HAP-1 (cell line): ENCODE data around the gene PIN1.
A peak's percentile ranks its signal among the peaks of the same experiment; 100 is the strongest.
"Not testable (repeated sequence)": the region's sequence is repeated elsewhere in the genome, so short reads cannot be mapped to it uniquely, and the experiment has no call there.

Experiments
- DNase-seq, 2 experiments: peaks; one replicate each; pipeline ENCODE4 v3.0.0-alpha.2; 2016 to 2020; ENCODE audit warnings: low spot score in 2 of 2
- H3K27me3 ChIP-seq: fragments of 250-450 bp; sonication (Bioruptor Pico); 2 replicates; pipeline ENCODE4 v1.5.1; 2020; ENCODE audit warnings: low read depth, mild to moderate bottlenecking, moderate library complexity
- H3K36me3 ChIP-seq: fragments of 250-450 bp; sonication (Bioruptor Pico); replicated peaks from 2 replicates; pipeline ENCODE4 v1.5.1; 2020; ENCODE audit warnings: mild to moderate bottlenecking
- H3K4me1 ChIP-seq: fragments of 250-450 bp; sonication (Bioruptor Pico); 2 replicates; pipeline ENCODE4 v1.5.1; 2020; ENCODE audit warnings: mild to moderate bottlenecking
- H3K4me3 ChIP-seq: fragments of 250-450 bp; sonication (Bioruptor Pico); 2 replicates; pipeline ENCODE4 v1.5.1; 2020; ENCODE audit warnings: mild to moderate bottlenecking, moderate library complexity
- H3K9me3 ChIP-seq: fragments of 250-450 bp; sonication (Bioruptor Pico); 2 replicates; pipeline ENCODE4 v1.5.1; 2020; ENCODE audit warnings: mild to moderate bottlenecking, moderate library complexity
- in situ Hi-C: fragments of 300-500 bp; cut with MboI; formaldehyde crosslinking; loops from 3 replicates; pipeline ENCODE4 v1.14.3; 2020; ENCODE audit warnings: low sequenced_read_pairs, inconsistent platforms, mixed read lengths

Gene PIN1

GRCh38 chr19:9828551-9829063 is 6.5 kb upstream of the PIN1 start:
- in situ Hi-C loops = no loop called here
- Histone ChIP-seq H3K4me1 (no peaks in the 10 kb centered on the region), H3K9me3 (no peaks in the 10 kb centered on the region), H3K36me3 (peaks cover 10% of the 10 kb centered on the region), H3K27me3 (no peaks in the 10 kb centered on the region), H3K4me3 (peak overlapping the region; percentile 96)
- DNase-seq = no peak

DNA sequence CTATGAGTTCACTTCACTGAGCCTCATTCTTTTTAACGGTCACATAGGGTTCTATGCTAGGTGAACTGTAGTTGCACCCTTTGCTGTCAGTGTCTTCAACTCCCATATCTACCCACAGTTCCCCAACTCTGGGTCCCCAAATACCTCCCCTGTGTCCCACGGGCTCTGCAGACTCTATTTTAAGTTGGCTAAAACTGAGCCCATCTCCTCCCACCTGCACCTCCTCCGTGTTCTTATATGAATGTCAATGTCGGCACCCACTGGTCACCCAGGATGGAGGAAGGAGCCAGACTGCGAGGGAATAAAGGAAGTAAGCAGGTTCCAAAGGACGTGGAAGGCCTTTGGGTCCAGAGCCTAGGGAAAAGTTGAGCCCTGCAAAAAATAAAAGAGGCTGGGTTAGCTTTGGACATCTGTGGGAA is 802 bp upstream of the PIN1 start:
- peaks cover 27% of the 10 kb centered on the region for H3K36me3 ChIP-seq
- H3K27me3 ChIP-seq = no peaks in the 10 kb centered on the region
- peak overlapping the region; percentile 83 for H3K4me3 ChIP-seq
- DNase-seq = no peak
- no peaks in the 10 kb centered on the region for H3K4me1 ChIP-seq
- in situ Hi-C loops = no loop called here
- no peaks in the 10 kb centered on the region for H3K9me3 ChIP-seq

DNA sequence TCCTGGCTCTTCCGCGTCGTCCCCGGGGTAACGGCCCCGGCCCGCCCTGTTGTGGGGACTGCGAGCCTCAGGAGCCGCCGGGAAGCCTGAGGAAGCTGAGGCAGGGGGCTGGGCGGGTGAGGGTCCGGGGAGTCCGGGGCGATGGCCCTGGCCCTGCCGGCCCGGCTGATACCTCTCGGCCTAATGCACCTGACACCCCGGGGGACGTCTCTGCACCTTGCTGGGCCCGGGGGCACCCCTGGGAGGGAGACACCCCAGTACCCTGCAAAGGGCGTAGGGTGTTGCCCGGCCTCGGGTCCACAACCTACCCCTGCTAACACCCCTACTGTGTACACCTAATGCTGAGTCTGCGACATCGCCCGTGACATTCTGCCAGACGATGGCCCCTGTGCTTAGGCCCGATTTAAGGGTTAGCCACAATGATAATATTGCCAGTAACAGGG is 410 bp downstream of the PIN1 start:
- Histone ChIP-seq H3K27me3 (no peaks in the 10 kb centered on the region), H3K4me3 (peak overlapping the region; percentile 83), H3K36me3 (peaks cover 29% of the 10 kb centered on the region), H3K9me3 (no peaks in the 10 kb centered on the region), H3K4me1 (no peaks in the 10 kb centered on the region)
- in situ Hi-C loops = no loop called here
- no peak for DNase-seq

DNA sequence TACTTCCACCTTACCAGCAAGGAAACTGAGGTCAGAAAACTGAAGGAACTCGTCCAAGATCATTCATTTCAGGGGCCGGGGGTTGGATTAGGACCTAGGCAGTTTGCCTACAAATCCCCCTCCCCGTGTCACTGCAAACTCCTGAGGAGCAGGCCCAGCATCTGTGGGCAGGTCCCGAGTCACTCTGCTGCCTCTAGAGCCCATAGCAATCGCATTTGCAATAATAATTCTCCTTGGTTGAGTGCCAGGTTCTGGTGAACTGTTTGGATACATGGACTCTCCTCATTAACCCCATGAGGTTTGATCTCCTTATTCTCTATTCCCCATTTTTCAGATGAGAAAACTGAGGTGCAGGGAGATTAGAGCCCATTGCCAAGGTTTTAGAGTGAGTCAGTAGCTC is 903 bp downstream of the PIN1 start:
- H3K36me3 ChIP-seq = peaks cover 34% of the 10 kb centered on the region
- peak overlapping the region; percentile 83 for H3K4me3 ChIP-seq
- in situ Hi-C loops = no loop called here
- no peaks in the 10 kb centered on the region for H3K4me1 ChIP-seq
- H3K27me3 ChIP-seq = no peaks in the 10 kb centered on the region
- no peak for DNase-seq
- H3K9me3 ChIP-seq = no peaks in the 10 kb centered on the region

DNA sequence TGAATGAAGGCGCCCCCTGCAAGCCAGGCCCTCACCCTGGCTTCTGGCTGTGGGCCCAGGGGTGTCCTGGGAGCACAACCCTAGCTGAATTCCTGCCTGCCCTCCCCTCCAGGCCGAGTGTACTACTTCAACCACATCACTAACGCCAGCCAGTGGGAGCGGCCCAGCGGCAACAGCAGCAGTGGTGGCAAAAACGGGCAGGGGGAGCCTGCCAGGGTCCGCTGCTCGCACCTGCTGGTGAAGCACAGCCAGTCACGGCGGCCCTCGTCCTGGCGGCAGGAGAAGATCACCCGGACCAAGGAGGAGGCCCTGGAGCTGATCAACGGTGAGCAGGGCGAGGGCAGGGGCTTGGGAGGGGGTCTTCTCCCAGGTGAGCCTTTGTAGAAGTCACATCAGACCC is 3.2 kb downstream of the PIN1 start:
- Histone ChIP-seq H3K4me1 (no peaks in the 10 kb centered on the region), H3K9me3 (no peaks in the 10 kb centered on the region), H3K36me3 (peaks cover 56% of the 10 kb centered on the region), H3K27me3 (no peaks in the 10 kb centered on the region), H3K4me3 (no peak overlapping the region)
- no peak for DNase-seq
- in situ Hi-C loops = no loop called here

GRCh38 chr19:9839415-9839814 is 4.3 kb downstream of the PIN1 start:
- Histone ChIP-seq H3K4me3 (no peak overlapping the region), H3K9me3 (no peaks in the 10 kb centered on the region), H3K4me1 (no peaks in the 10 kb centered on the region), H3K27me3 (no peaks in the 10 kb centered on the region), H3K36me3 (peaks cover 64% of the 10 kb centered on the region)
- no peak for DNase-seq
- in situ Hi-C loops = no loop called here

- DNase-seq = no peak
- in situ Hi-C loops = no loop called here
- H3K36me3 ChIP-seq = peaks cover 65% of the 10 kb centered on the region
- H3K27me3 ChIP-seq = no peaks in the 10 kb centered on the region
- no peaks in the 10 kb centered on the region for H3K9me3 ChIP-seq
- H3K4me1 ChIP-seq = no peaks in the 10 kb centered on the region
- no peak overlapping the region for H3K4me3 ChIP-seq
These were observed 7.9 kb downstream of the PIN1 start for GRCh38 chr19:9842834-9843625.

DNA sequence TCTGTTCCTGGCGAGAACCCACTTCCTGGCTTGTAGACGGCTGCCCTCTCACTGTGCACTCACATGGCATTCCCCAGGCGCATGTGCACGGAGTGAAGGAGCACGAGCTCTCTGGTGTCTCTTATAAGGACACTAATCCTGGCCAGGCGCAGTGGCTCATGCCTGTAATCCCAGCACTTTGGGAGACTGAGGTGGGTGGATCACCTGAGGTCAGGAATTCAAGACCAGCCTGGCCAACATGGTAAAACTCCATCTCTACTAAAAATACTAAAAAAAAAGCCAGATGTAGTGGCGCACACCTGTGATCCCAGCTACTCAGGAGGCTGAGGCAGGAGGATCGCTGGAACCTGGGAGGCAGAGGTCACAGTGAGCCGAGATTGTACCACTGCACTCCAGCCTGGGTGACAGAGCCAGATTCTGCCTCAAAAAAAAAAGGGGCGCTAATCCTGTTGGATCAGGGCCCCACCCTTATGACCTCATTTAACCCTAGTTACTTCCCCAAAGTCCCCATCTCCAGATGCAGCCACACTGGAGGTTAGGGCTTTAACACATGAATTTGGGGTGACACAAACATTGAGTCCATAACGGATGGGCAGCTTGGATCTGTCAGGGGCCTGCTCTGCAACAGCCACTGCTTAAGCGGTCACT is 8.6 kb downstream of the PIN1 start:
- in situ Hi-C loops, DNase-seq, H3K4me3 ChIP-seq, H3K9me3 ChIP-seq, H3K4me1 ChIP-seq, H3K27me3 ChIP-seq: not testable (repeated sequence)
- H3K36me3 ChIP-seq = peaks cover 65% of the 10 kb centered on the region

- Histone ChIP-seq H3K4me3 (no peak overlapping the region), H3K4me1 (no peaks in the 10 kb centered on the region), H3K36me3 (peaks cover 31% of the 10 kb centered on the region), H3K9me3 (no peaks in the 10 kb centered on the region), H3K27me3 (no peaks in the 10 kb centered on the region)
- in situ Hi-C loops = no loop called here
- DNase-seq = peak in 1 of 2 experiments; percentile 43
These were observed 12.1 kb downstream of the PIN1 start for GRCh38 chr19:9847087-9847671.

- no peaks in the 10 kb centered on the region for H3K4me1 ChIP-seq
- no peak overlapping the region for H3K4me3 ChIP-seq
- peak in 1 of 2 experiments; percentile 48 for DNase-seq
- in situ Hi-C loops = no loop called here
- no peaks in the 10 kb centered on the region for H3K27me3 ChIP-seq
- no peaks in the 10 kb centered on the region for H3K9me3 ChIP-seq
- H3K36me3 ChIP-seq = peaks cover 22% of the 10 kb centered on the region
These were observed 12.9 kb downstream of the PIN1 start for GRCh38 chr19:9848060-9848459.

DNA sequence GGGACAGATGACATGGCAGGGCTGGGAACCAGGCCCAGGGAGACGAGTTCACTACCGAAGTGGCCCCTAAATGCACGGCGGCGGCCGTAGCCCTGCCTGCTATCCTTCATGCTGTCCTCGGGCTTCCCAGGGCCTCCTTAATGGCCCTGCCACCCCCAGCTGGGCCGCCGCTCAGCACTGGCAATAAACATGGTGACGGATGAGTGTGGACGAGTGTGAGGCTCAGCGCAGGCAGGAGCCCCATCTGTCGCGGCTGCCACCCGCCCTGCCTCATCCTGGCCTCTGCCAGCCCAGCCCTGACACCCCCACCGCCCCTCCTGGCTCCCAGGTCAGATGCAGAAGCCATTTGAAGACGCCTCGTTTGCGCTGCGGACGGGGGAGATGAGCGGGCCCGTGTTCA is 13.6 kb downstream of the PIN1 start:
- Histone ChIP-seq H3K36me3 (peaks cover 17% of the 10 kb centered on the region), H3K9me3 (no peaks in the 10 kb centered on the region), H3K4me3 (no peak overlapping the region), H3K27me3 (no peaks in the 10 kb centered on the region), H3K4me1 (no peaks in the 10 kb centered on the region)
- DNase-seq = no peak
- in situ Hi-C loops = no loop called here

DNA sequence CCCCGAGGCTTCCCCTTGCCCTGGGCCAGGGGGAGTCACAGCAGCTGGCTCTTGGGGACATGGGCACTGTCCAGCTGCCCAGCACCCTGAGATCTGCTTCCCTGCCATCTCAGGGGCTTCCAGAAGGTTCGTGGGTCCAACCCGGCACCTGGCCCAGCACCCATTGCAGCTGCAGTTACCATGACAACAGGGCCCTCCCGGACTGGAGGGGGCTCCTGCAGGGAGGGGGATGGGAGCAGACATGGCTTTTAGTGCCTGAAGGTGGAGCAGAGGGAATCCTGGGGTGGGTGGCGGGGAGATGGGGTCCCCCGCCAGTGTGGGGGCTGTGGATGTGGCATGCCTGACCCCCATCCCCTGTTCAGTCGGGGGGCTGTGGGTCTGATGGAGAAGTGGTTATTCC is 14.7 kb downstream of the PIN1 start:
- Histone ChIP-seq H3K36me3 (peaks cover 10% of the 10 kb centered on the region), H3K4me1 (no peaks in the 10 kb centered on the region), H3K9me3 (no peaks in the 10 kb centered on the region), H3K4me3 (no peak overlapping the region), H3K27me3 (no peaks in the 10 kb centered on the region)
- no peak for DNase-seq
- in situ Hi-C loops = no loop called here

DNA sequence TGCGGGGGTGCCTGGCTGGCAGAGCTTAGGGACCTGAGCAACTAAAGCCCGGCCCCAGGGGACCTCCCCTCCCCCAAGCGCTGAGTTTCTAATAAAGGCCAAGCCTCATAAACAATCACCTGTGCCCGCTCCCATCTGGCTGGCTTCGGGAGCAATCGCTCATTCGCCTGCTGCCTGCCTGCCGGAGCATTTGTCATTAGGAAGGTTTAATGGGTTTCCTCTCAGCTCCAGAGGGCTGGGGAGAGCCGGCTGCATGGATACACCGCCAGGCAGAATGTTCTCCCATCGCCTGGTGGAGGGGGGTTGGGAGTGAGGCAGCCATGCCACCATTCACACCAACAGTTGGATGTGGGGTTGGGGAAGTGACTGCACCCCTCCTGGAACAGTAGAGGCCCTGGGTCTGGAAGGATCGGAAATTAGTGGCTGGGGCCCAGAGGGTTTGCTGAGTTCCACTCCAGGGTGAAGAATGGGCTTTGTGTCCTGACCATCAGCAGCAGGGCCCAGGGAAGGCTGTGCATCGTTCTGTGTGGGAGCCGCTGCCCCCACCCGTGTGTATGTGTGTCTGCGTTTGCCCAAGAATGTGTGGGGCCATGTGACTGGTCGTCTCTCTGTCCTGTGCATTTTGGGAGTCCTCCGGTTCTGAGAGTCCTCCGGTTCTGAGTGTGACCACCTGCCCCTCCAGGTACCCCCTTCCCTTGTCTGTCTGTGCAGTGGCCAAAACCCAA is 15.3 kb downstream of the PIN1 start:
- no peak for DNase-seq
- Histone ChIP-seq H3K4me3 (no peak overlapping the region), H3K27me3 (no peaks in the 10 kb centered on the region), H3K36me3 (peaks cover 10% of the 10 kb centered on the region), H3K4me1 (no peaks in the 10 kb centered on the region), H3K9me3 (no peaks in the 10 kb centered on the region)
- in situ Hi-C loops = no loop called here
